Activated CD4-positive, alpha-beta T cell treated with anti-CD3 and anti-CD28 coated beads for 24 hours (primary cell): ENCODE results near the gene NCAM1.
"Not testable (repeated sequence)": the region's sequence is repeated elsewhere in the genome, so short reads cannot be mapped to it uniquely, and the experiment has no call there.

Source experiments
- DNase-seq, 2 donors: peaks; one replicate each; pipeline ENCODE4 v3.0.0-alpha.2; 2020; ENCODE audit warnings: low read depth in 2 of 2

NCAM1 gene

DNA sequence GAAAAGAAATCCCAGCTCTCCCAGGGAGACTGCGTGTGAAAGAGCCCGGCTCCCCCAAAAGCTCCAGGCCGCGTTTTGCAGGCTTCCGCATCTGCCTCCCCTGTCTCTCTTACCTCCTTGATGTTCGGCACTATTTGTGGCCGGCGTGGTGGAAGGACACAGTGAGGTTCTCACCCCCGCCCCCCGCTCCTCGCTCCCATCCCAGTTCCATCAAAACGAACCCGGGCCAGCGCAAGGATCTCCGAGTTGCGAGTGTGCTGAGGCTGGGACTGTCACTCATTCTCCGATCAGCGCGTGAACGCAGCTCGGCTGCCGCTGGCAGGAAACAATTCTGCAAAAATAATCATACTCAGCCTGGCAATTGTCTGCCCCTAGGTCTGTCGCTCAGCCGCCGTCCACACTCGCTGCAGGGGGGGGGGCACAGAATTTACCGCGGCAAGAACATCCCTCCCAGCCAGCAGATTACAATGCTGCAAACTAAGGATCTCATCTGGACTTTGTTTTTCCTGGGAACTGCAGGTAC lies at the start of gene NCAM1:
NCAM1 (plus strand) TSS at position 275 of the 523 bp plus-strand sequence.
- peak in 1 of 2 donors; percentile 1 for DNase-seq

DNA sequence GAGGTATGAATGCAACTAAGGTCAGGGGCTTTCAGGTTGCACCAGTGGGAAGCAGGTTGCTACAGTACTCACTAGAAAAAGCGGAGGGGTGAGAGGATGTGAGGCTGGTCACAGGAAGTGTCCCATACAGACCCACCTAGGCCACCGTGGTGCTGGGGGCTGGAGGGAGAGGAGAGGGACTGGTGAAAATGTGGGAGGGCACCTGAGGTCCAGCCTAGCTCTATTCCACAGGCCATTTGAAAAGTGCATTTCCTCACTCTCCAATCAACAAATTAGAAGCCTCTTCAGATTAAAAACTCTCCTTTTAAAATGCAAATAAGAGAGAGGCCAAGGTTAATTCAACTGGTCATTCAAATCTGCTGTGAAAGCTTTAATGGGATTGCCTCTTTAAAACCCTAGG lies 38.6 kb upstream of the NCAM1 start:
- DNase-seq, result no peak

DNA sequence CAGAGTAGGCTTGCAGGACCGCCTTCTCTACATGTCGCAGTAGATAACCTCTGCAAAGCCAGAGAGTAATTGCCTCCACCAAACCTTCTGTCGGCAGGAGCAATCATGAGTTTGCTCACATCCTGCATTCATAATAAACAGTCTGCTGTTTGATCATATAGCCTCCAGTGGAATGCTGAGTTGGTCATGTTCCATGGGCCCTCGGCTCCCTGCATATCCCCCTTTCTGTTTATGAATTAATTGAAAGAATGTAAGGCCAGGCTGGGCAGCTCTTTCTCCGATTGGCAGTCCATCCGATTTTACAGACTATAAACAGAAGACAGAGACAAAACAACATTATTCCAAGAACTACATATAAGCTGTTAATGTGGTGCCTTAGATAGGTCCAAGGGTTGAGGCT lies 36.4 kb upstream of the NCAM1 start:
- DNase-seq, result not testable (repeated sequence)

DNA sequence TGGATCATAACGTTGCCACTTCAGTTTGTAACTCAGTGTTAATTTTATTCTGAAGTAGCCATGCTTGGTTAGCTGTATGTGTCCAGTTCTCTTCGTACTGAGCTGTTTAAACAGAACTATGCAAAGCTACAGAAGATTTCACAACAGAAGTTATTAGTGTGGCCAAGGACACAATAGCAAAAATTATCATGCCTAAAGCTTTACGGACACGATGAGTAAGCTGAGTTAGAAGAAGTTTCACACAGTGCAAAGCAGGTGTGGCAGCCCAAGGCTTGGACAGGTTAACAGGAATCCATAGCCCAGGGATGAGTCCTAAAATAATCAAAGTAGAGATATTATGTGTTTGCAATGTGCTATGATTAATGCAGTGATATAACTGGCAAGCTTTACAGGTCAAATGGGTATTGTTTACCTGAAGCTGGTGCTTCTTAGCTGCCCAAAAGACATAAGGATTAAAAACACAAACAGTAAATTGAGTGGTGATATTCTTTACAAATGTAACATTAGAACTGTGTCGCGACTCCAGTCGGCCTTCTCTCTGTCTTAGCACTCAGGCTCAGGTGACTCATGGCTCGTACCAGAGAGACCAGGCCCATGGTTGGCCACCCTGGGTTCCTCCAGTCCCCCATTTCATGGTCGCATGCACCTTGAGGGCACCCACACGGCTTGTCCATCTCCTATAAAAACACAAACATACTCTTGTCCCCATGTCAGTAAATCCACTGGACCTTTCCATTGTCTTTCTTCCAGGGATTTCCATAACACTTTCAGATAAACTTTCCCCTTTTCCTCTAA lies 35.5 kb upstream of the NCAM1 start:
- no peak for DNase-seq

DNA sequence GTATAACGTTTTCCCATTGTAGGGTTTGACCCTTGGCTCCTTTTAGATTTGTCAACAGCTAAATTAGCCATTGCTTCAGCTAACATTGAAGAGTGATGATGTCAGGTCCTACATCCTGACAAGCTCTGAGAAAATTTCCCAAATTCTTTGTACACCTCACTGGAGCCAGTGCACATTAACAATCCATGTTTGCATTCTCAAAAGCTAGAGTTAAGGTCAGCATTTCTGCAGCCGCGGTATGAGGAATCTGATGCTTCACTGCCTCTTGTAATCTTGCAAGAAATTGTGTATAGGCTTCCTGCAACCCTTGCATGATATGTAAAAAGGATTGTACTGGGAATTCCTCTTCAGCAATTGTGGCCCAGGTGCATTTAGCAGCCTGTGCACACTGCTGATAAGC lies 33.1 kb upstream of the NCAM1 start:
- DNase-seq, result no peak

DNA sequence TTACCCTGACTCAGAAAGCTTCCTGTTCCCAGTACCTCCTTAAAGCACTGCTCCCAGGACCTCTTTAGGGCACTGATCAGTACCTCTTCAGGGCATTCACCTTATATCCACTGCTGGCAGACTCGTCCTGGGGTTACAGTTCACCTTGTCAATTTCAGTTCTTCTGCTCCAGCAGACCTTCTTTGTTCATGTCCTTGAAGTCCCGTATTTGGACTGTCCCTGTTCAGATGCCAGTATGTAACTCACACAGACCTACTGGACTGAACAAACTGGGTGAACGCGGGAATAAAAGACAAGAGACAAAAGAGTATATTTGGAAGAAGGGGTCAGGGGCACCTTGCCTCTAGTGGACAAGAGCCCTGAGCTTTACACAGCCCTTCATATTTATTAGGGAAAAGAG lies 31.8 kb upstream of the NCAM1 start:
- DNase-seq, result no peak

DNA sequence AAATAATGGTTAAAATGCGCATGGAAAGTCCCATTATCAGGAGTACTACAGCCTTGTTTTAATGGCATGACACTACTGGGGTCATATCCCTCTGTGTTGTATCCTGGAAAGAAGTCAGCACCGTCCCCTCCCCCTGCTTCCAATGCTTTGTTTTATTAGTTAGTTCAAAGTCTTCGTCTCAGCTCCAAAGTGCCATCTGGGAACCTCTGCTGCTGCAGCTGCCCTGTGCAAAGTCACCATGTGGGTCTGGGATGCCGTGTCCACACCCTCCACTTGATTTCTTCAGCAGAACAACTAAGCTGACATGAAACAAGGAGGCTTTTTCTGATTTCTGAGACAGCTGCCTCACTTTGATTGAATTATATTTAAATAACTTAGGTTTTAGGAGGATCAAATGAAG lies 29.5 kb upstream of the NCAM1 start:
- no peak for DNase-seq

DNA sequence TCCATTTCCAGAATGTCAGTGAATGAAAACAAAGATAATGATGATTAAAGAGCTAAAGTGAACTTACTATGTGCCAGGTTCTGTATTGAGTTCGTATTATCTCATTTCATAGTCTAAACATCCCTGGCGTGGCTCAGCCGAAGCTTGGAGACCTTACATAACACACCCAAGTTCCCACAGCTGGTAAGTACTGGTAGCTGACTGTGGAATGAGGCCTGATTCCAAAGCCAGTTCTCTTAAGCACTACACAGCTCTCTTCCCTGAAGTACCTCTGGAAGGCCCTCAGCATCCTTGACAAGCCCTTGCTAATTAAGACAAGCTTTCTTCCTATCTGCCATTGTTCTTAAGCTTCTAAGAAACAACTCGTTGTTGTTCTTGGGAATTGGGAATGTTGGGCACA lies 28.6 kb upstream of the NCAM1 start:
- DNase-seq, result no peak

DNA sequence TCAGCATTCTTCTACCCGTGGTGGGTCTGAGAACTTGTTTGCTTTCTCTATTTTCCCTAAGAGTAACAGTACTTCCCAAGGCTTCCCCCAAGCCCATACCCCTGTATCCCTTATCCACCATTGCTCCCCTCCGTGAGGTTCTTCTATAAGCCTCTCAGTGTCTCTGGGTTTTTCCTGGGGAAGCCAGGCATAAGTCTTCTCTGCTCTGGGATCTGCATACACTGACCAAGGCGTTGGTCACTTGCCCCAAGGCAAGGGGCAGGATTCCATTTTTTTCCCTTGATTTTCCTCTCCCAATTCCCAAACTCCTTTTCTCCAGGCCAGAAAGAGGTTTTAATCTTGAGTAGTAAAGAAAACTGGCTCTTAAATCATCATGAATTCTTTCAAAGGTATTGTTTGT lies 27.2 kb upstream of the NCAM1 start:
- DNase-seq, result no peak

DNA sequence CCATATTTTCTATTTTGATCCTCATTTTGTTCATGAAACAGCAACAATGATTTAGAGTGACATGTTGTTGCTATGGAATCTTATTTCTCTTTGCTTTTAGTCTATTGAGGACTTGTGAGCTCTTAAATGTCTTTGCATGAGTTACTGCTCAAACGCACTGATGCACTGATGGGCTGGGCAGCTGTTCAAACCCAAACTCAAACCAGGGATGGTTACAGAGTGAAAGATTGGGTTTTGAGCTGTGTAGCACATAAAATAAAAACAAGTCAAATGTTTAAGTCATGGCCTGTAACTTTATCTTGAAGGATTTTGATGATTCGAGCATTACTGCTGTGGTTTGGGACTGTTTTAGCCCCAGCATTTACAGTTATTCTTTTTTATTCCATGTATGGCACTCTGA lies 20.1 kb upstream of the NCAM1 start:
- no peak for DNase-seq

DNA sequence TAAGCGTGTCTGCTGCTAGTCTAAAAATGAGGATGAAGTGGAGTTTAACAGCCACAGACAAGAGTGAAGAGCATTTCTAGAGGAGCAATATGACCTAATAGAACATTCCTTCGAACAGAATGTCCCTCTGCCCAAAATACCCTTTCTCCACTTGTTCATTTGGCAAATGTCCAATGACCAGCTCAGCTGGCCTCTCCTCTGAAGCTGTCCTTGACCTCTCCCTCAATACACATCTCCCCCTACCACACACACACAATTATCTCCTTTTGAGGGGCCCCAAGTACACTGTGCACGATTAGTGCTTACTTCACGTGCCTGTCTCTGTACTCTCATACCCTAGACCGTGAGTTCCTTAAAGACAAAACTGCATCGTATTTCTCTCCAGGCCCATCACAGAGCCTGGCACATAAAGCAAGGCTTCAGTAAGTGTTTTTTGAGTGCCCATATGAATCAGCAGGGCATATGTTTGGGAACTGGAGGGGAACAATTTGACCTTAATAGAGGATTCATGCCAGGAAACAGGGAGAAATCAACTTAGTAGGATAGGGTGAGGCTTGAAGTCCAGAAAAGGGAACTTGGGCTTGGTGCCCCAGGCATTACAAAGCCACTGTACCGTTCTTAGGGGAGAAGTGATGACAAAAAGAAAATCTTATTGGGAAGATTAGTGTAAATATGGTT lies 18.1 kb upstream of the NCAM1 start:
- DNase-seq, result no peak

DNA sequence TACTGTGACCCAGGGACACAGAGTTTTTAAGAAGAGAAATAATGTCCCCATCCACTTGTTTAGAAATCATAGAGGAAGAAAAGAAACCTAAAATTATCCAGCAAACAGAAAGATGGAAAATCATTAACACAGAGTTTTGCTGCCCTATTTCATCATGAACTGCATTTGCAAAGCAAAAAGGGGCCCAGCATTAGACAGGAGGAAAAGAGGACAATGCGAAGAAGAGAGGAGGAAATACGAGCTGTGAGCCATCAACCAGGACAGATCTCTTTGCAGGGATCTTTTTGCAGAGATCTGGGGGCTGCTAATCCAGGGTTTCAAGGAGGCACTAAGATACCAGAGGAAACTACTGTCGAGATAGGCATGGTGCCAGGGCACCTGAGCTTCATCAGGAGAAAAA lies 14.4 kb upstream of the NCAM1 start:
- no peak for DNase-seq

DNA sequence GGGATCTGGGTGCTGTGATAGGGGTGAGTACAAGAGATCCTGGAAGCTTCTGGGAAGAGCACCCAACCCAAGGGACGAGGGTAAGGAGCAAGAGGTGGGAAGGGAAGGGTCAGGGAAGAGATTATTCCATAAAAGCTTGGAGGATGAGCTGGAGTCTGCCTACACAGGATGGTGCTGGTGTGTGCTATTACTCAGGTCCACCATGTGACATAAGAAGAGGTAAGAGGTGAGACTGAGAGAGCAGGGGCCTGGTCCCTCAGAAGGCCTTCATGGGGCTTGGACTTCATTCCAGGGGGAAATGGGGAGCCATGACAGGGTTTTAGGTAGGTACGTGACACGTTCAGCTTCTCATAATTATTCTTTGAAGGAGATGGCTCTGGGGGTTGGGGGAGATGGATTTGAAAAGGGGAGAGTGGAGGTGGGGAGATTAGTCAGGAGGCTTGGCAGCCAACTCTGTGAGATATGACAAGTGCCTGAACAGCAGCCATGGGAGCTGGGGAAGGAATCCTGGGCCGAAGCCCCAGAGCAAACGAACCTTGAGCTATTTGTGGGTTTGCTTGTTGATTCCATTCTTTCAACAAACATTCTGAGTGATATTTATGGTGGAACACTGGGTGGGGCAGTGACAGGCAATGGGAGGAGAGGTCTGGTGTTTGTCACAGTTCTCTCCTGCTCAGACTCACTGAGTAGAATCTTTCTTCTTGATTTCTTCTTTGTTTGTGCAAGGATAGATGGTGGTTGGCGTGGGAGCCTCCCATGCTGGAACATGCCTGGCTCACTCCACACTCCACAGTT lies 11.2 kb upstream of the NCAM1 start:
- no peak for DNase-seq

DNA sequence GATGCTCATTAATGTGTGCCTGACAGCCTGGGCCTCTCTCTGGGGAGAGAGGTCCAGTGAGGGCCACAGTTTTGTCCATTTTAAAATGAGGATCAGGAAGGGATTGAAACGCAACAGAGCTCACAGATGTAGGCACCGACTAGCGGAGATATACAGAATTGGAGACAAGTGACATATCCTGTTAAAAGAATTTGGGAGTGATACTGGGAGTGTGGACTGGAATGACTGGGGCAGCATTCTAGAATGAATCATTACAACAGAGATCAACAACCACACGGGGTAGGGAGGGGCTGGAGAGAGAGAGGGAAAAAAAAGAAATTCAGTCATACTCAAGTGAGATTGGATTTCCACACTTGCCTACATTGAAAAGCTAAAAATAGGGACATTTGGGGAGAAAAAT lies 2.5 kb upstream of the NCAM1 start:
- no peak for DNase-seq

DNA sequence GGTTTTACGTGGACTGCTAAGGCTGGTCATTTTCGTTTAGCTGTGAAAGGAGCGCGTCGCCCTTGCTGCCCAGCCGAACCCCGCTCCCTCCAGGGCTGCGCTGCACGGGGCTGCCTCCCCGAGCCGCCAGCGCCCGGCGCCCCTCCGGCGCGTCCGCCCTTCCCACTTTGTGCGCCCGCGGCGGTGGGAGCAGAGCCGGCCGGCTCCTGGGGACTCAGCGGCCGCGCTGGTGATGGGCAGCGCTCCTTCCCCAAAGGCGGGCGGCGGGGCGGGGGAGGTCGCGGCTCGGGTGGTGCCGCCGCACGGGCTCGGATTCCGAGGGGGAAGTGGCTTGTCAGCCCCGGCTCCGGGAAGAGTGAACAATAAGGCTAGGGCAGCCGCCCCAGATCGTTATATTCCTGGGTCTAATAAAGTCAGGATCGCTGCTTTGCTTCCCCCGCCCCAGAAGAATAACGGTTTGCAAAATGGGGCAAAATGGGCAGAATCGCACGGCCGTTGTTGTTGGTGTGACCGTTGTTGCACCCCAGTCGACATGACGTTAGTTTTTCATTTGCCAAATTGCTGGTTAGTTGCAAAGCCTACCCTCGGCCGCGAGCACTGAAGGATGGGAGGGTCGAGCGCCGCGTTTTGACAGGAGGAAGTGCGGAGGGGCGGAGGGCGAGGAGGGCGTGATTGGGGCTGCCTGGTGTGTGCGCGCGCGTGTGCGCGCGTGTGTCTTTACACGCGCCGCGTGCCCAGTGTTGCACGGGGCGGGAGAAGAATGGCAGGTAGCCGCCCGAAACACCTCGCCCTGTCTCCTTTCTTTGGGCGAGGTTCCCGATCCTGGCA lies 745 bp downstream of the NCAM1 start:
- peak in 1 of 2 donors; percentile 4 for DNase-seq

DNA sequence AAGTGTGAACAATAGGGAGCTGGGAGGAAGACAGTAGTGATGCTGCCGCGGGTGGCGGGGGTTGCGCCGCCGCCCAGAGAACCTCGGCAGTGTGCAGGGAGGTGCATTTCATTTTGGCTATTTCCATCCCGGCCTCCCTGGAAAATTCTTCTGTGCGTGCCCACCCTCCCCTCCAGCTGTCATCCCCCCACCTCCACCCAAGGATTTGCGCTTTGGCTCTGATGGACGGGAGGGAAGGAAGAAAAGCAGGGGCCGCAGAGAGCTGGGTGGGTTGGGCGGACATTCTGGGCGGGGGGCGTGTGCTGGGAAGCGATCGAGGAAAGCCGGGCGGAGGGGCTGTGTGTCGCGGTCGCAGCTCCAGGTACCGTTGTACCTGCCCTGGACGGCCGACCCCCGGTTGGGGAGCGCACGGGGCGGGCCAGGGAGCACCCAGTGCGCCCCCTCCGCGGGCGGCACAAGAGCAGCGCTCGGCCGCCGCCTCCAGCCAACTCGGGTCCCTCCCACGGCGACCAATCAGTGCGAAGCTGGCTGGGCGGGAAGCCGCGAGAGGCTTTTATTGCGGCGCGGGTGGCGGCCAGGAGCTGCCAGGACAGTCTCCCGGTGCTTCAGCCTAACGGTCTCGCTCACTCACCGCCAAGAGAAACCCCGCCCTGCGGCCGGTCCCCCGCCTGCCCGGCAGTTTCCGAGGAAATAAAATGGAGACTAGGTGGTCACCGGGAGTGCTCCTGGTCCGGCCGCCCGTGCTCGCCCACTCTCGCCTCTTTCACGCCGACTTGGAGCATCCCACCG lies 1.6 kb downstream of the NCAM1 start:
- DNase-seq, result no peak

DNA sequence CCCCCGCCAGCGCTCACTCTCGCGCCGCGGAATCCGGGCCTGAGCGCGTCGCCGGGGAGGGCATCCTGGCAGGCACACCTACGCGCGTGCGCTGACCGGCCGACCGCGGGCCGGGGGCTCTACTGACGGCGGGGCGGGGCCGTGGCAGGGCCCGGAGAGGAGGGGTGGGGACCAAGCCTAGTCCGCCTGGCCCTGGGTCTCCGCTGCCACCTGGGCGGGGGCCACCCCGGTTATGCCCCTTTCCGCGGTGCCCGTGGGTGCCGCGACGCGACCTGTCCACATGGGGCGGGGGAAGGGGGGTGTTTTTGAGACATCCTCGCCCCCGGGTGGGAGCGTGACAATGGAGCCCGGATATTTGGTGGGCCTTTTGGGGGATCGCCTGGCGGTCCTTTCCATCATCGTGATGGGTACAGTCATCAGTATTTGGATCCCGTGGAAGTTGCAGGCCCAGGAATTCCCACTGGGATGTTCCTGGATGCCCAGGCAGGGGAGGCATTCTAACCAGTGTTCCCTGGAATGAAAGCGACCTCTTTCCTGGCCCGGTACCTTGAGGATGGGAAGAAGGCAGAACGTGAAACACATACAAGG lies 2.2 kb downstream of the NCAM1 start:
- DNase-seq, result no peak

DNA sequence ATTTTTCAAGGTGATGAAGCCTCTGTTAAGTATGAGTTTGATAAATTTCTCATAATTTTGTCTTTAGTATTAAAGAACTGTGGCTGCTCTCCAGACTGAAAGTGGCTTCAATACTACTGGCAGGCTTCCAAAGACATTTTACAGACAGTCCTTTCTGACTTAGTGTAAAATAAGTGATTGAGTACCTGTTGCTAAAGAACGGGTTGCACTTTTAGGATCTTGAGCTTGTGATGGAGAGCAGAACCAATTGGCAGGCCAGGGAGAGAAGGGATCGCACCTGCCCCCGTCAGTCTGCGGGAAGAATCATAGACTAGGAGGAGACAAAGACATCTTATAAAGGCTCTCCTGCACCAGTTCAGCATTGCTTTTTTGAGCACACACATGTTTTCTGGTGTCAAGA lies 4.4 kb downstream of the NCAM1 start:
- no peak for DNase-seq

DNA sequence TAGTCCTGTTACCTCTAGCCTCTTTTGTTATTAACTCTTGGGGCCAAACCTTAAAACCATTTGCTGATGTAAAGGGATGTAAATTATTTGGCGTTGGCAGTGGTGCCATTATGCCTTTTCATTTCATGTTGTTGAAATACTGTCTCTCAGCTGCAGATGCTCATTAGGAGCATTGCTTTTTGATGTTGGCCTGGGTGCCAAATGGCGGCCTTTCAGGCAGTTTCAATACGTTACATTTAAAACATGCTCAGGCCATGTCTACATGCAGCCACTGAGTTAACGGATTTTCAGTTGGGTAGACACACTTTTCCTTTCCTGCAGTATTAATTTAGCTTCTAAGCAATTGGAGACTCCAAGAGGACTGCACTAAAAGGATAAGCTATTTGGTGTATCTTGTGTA lies 5.3 kb downstream of the NCAM1 start:
- no peak for DNase-seq

DNA sequence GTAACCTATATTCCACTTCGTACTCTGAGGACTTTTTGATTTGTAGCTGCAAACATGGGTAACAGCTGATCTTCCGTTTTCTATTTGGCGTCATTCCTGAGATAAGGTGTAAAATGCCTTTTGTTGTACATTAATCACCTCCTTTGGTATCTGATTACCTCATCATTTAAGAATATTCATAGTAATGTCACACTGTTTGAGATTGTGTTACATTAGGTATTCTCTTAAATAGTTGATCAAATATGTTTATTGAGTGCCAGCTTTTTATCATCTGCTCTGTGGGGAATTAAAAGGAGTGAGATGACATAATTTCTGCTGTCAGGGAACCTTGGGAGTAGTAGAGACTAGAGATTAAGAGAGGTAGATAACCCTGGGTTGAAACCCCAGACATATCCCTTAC lies 5.9 kb downstream of the NCAM1 start:
- DNase-seq, result no peak
